Activated T-helper 1 cell treated with anti-CD3 and anti-CD28 coated beads, Interleukin-12 subunit alpha, Interleukin-12 subunit beta, Interleukin-2, Interleukin-4 antibody, amounts not matched to agents 30 ng/mL and 10 ng/mL and 1 ng/mL, durations not matched to agents 14 hours and 24 hours and 36 hours (primary cell): ENCODE measurements around the gene PHC2. TPM values are rescaled to one million over a fixed set of nuclear protein-coding genes. Genes with fewer than 3 reads are reported as not detected.

ENCODE experiments used
- DNase-seq: peaks from one replicate; pipeline ENCODE4 v3.0.0; 2021; ENCODE audit warnings: low spot score
- H3K27ac Mint-ChIP-seq: one replicate; pipeline ENCODE4 v1.8.0; 2021; ENCODE audit warnings: mild to moderate bottlenecking, mixed read lengths
- H3K27me3 Mint-ChIP-seq: one replicate; pipeline ENCODE4 v1.8.0; 2022; ENCODE audit warnings: mild to moderate bottlenecking, moderate library complexity, mixed read lengths; ENCODE audit not compliant: insufficient read depth
- H3K36me3 Mint-ChIP-seq: one replicate; pipeline ENCODE4 v1.8.0; 2021; ENCODE audit warnings: low read depth, mixed read lengths
- H3K4me1 Mint-ChIP-seq: one replicate; pipeline ENCODE4 v1.8.0; 2021; ENCODE audit warnings: low read depth, mixed read lengths
- H3K4me3 Mint-ChIP-seq: one replicate; pipeline ENCODE4 v1.8.0; 2021; ENCODE audit warnings: mild to moderate bottlenecking, moderate library complexity, mixed read lengths
- H3K9me3 Mint-ChIP-seq: one replicate; pipeline ENCODE4 v1.8.0; 2021; ENCODE audit warnings: mixed read lengths
- intact Hi-C: fragments of 100-400 bp; cut with micrococcal nuclease; formaldehyde crosslinking; loops from one replicate; pipeline ENCODE4 v1.15.1; 2024
- total RNA-seq: library from RNA; stranded (reverse); gene quantifications from 2 replicates; pipeline ENCODE4 v1.2.3, GENCODE V29; 2022

PHC2 gene
- total RNA-seq: 36.7 and 40.1 TPM in 2 replicates

DNA sequence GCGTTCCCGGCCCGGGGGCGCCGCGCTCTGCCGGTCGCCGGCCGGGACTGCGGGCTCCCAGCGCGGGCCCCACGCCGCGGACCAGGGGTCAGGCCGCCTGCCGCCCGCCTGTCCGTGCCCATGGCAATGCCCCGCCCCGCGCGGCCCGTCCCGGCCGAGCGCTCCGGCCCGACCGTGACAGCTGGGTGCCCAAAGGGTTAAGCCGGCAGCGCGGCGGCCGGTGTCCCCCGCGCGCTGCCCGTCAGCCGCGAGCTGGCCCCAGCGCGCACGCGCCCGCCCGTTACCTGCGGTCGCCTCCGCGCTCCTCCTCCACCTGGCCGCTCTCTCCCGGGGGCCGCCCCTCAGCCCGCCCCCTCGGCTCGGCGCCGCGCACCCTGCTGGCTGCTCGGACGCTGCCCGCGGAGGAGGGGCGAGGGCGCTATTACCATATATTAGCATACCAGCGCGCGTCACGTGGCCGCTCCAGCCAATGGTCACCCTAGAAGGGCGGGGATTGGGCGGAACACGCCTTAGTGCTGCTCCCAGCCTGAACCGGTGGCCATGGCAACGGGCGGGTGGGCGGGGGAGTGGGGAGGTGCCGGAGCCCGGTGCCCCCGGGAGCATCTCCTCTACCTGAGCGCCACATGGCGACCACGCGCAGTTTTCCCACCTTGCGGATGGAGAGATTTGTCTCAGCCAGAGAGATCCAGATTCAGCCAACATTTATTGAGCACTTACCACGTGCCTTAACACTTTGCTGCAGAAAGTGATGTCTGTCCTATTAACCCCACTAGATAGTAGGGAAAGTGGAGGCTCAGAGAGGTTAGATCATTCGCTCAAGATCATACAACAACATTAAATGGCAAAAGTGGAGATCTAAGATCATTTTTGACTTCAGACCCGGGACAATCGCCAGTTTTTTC, at the start of gene PHC2:
TSS of gene PHC2 (minus strand) at position 404 of the 902 bp plus-strand sequence. CDS start 55,556 bp downstream, outside the sequence.
- H3K4me1 Mint-ChIP-seq: peaks cover 4% of the 10 kb centered on the region
- H3K36me3 Mint-ChIP-seq: no peaks in the 10 kb centered on the region
- intact Hi-C loops: loop anchor here (1.0 to 2.0 kb wide), 4 partner anchors 41 to 350 kb away; partner anchors contain the start of genes AZIN2 and ZSCAN20

DNA sequence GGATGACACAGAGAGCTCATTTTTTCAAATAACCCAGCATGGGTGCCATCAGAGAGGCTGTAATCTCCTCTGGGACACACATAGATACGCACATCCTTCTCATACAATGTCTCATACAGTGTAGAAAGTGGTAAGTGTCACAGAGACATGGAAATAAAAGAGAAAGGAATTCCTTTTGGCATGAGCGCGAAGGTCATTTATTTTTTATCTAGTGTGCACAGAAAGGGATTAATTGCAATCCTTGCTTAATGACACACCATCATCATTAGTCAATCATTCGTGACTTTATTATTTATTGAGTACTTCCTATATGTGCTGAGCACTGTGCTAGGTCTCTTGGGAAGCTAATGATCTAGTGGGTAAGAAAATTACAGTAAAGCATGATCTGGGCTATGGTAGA, 46.6 kb upstream of the PHC2 start:
- no peak for DNase-seq
- H3K9me3 Mint-ChIP-seq: no peaks in the 10 kb centered on the region
- no peaks in the 10 kb centered on the region for H3K27me3 Mint-ChIP-seq
- H3K27ac Mint-ChIP-seq: no peak overlapping the region
- no peak overlapping the region for H3K4me3 Mint-ChIP-seq
- peaks cover 2% of the 10 kb centered on the region for H3K36me3 Mint-ChIP-seq
- H3K4me1 Mint-ChIP-seq: peaks cover 12% of the 10 kb centered on the region
- intact Hi-C loops: loop anchor here (10.0 kb wide), 1 partner anchor 1377 kb away; the partner anchor contains the start of gene SMIM12

More for the DNA sequence above, at the start of gene PHC2:
- H3K9me3 Mint-ChIP-seq: no peaks in the 10 kb centered on the region
- peaks cover 26% of the 10 kb centered on the region for H3K27me3 Mint-ChIP-seq
- peak within 1 kb of the TSS; percentile 57 for H3K4me3 Mint-ChIP-seq
- DNase-seq: peak; percentile 82
- H3K27ac Mint-ChIP-seq: no peak within 1 kb of the TSS

DNA sequence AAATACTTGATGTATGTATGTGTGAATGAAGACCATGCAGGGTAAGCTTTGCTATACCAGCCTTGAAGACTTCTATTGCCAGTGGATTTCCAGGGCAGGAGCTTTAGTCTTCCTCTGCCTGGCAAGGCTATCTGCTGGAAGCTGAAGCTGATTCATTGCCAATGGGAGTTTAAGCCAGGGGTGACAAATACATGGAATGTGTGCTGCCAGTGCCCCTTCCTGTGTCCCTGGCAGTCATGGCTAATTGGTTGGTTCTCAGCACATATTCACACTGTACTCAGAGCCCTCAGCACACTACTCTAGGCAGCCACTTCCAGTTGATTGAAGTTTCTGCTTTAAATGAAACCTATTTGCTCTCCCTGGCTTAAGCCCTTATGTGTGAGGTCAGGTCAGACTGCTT, 43.0 kb upstream of the PHC2 start:
- Mint-ChIP-seq H3K27ac (no peak overlapping the region), H3K27me3 (no peaks in the 10 kb centered on the region), H3K9me3 (no peaks in the 10 kb centered on the region), H3K4me1 (peaks cover 24% of the 10 kb centered on the region), H3K36me3 (no peaks in the 10 kb centered on the region), H3K4me3 (peak overlapping the region; percentile 88)
- DNase-seq: no peak
- intact Hi-C loops: loop anchor here (10.0 kb wide), 1 partner anchor 1381 kb away; the partner anchor contains the start of gene SMIM12

- Mint-ChIP-seq H3K27ac (peak within 1 kb of the TSS; percentile 68), H3K4me1 (peaks cover 24% of the 10 kb centered on the region), H3K27me3 (no peaks in the 10 kb centered on the region), H3K36me3 (no peaks in the 10 kb centered on the region), H3K9me3 (no peaks in the 10 kb centered on the region), H3K4me3 (peak within 1 kb of the TSS; percentile 88)
- intact Hi-C loops: loop anchor here (1.0 to 10.0 kb wide), 4 partner anchors 41 to 1382 kb away; partner anchors contain the start of genes PHC2 and SMIM12
- peak; percentile 81 for DNase-seq
Measured at GRCh38 chr1:33472269-33472980, 41.5 kb upstream of the PHC2 start, which contains the start of gene ZSCAN20. ZSCAN20 (plus strand) TSS chr1:33472645; CDS start chr1:33479289, 6,644 bp downstream.

DNA sequence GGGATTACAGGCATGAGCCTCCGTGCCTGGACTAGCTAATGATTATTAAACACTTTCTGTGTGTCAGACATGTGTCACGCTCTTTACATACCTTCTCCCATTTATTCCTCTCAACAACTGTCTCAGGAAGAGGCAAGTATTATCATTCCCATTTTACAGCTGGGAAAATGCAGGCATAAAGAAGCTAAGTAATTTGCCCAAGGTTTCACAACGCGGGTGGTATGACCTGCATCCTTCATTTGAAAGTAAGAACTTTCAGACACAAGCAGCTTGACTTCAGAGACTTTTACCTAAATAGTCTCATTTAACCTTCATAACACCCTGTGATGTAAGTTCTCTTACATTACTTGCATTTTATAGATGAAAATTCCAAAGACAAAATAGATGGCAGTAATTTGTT, 40.5 kb upstream of the PHC2 start:
- intact Hi-C loops: loop anchor here (2.0 to 10.0 kb wide), 2 partner anchors 291 to 1383 kb away; partner anchors contain the start of gene SMIM12
- Mint-ChIP-seq H3K9me3 (no peaks in the 10 kb centered on the region), H3K36me3 (no peaks in the 10 kb centered on the region), H3K27ac (no peak overlapping the region), H3K4me3 (no peak overlapping the region), H3K4me1 (peaks cover 24% of the 10 kb centered on the region), H3K27me3 (no peaks in the 10 kb centered on the region)
- no peak for DNase-seq

DNA sequence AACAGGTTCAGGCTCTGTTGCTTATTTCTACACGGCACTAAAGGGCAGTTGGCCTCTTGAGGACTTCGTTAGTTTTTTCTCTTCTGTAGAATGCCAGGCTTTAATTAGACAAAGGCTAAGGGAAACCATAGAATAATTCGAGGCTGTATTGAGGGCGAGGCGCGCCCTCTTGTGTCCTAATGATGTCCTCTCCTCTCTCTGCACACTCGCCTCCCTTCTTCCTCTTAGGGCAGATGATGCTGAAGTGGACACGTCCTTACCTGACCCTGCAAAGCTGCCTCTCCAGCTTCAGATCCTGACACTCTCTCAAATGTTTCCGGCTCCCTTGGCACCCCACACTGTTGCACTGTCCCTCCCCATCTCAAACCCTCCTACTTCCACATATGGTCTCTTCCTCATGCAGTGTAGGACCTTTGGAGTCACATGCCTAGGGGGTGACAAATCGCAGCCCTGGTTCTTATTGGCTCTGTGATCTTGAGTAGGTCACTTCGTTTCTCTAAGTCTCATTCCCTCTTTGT, 39.7 kb upstream of the PHC2 start:
- H3K4me3 Mint-ChIP-seq: no peak overlapping the region
- intact Hi-C loops: loop anchor here (1.0 to 10.0 kb wide), 5 partner anchors 103 to 1384 kb away; partner anchors contain the start of gene SMIM12
- peak; percentile 48 for DNase-seq
- H3K9me3 Mint-ChIP-seq: no peaks in the 10 kb centered on the region
- H3K27ac Mint-ChIP-seq: no peak overlapping the region
- H3K36me3 Mint-ChIP-seq: no peaks in the 10 kb centered on the region
- H3K27me3 Mint-ChIP-seq: no peaks in the 10 kb centered on the region
- H3K4me1 Mint-ChIP-seq: peaks cover 24% of the 10 kb centered on the region

- Mint-ChIP-seq H3K4me1 (peaks cover 24% of the 10 kb centered on the region), H3K27ac (no peak overlapping the region), H3K9me3 (no peaks in the 10 kb centered on the region), H3K4me3 (no peak overlapping the region), H3K36me3 (no peaks in the 10 kb centered on the region), H3K27me3 (no peaks in the 10 kb centered on the region)
- DNase-seq: no peak
- intact Hi-C loops: loop anchor here (1.0 to 10.0 kb wide), 5 partner anchors 102 to 1385 kb away; partner anchors contain the start of gene SMIM12
Measured at GRCh38 chr1:33469691-33470090, 38.8 kb upstream of the PHC2 start.

GRCh38 chr1:33468967-33469366, 38.1 kb upstream of the PHC2 start:
- Mint-ChIP-seq H3K27ac (no peak overlapping the region), H3K27me3 (no peaks in the 10 kb centered on the region), H3K9me3 (no peaks in the 10 kb centered on the region), H3K4me1 (peaks cover 24% of the 10 kb centered on the region), H3K4me3 (no peak overlapping the region), H3K36me3 (no peaks in the 10 kb centered on the region)
- no peak for DNase-seq
- intact Hi-C loops: no loop called here

DNA sequence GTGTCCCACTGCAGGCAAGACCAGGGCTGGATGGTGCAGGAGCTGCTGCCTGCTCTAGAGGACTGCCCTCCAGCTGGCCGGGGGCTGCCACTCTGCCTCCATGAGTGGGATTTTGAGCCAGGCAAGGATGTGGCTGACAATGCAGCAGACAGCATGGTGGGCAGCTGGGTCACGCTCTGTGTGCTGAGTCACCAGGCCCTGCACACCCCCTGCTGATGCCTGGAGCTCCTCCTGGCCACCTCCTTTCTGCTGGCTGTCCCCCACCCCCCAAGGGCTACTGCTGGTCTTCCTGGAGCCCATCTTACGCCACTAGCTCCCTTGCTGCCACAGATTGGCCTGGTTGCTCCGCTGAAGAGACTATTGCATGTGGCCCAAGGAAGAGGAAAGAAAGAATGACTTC, 37.6 kb upstream of the PHC2 start:
- Mint-ChIP-seq H3K27ac (no peak overlapping the region), H3K27me3 (no peaks in the 10 kb centered on the region), H3K4me3 (no peak overlapping the region), H3K9me3 (no peaks in the 10 kb centered on the region), H3K36me3 (no peaks in the 10 kb centered on the region), H3K4me1 (peaks cover 23% of the 10 kb centered on the region)
- intact Hi-C loops: no loop called here
- no peak for DNase-seq

DNA sequence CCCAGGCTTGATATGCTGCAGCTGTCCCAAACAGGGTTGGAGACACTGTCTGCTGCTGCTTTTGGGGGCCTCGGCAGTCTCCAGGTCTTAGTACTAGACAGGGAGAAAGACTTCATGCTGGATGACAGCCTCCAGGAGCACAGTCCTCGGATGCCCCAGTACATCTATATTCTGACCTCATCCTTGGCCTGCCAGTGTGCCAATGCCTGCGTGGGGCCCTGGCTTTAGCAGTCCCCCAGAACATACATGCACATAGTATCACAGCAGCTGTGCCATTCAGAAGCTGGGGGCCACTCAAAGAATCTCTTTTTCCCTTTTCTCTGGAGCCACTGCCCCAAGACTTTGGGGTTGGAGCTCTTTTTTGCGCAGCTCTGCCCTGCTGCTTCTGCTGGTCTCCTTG, 37.1 kb upstream of the PHC2 start:
- Mint-ChIP-seq H3K4me1 (peaks cover 18% of the 10 kb centered on the region), H3K4me3 (no peak overlapping the region), H3K9me3 (no peaks in the 10 kb centered on the region), H3K36me3 (no peaks in the 10 kb centered on the region), H3K27ac (no peak overlapping the region), H3K27me3 (no peaks in the 10 kb centered on the region)
- intact Hi-C loops: no loop called here
- no peak for DNase-seq

- DNase-seq: no peak
- Mint-ChIP-seq H3K36me3 (no peaks in the 10 kb centered on the region), H3K9me3 (no peaks in the 10 kb centered on the region), H3K4me3 (no peak overlapping the region), H3K4me1 (peaks cover 7% of the 10 kb centered on the region), H3K27me3 (no peaks in the 10 kb centered on the region), H3K27ac (no peak overlapping the region)
- intact Hi-C loops: no loop called here
Measured at GRCh38 chr1:33466159-33466558, 35.3 kb upstream of the PHC2 start.

DNA sequence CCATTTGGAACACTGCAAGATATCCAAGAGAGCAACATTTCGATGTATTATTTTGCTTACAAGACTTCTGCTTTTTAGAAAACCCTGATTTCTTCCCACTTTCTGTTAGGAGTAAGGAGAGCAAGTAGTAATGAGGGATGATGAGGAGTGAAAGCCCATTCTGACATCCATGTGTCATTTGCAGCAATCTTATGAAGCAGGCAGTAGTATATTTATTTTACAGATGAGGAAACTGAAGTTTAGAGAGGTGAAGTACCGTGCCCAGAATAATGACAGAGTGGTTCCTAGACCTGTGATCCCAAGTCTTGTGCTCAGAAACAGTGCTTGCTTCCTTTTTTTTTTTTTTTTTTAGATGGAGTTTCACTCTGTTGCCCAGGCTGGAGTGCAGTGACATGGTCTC, 34.4 kb upstream of the PHC2 start:
- peaks cover under 1% of the 10 kb centered on the region for H3K27me3 Mint-ChIP-seq
- H3K36me3 Mint-ChIP-seq: no peaks in the 10 kb centered on the region
- H3K27ac Mint-ChIP-seq: no peak overlapping the region
- H3K4me3 Mint-ChIP-seq: no peak overlapping the region
- no peak for DNase-seq
- intact Hi-C loops: no loop called here
- H3K9me3 Mint-ChIP-seq: no peaks in the 10 kb centered on the region
- peaks cover under 1% of the 10 kb centered on the region for H3K4me1 Mint-ChIP-seq
